NOMO-1 (cell line): ENCODE data around the gene SPRED2.
A peak's percentile ranks its signal among the peaks of the same experiment; 100 is the strongest.

ENCODE experiments used
- DNase-seq, 2 experiments: peaks; one replicate each; lab custom pipeline; 2025; ENCODE audit not compliant: unreplicated experiment in 2 of 2; lab: John Stamatoyannopoulos, UW

SPRED2 gene

DNA sequence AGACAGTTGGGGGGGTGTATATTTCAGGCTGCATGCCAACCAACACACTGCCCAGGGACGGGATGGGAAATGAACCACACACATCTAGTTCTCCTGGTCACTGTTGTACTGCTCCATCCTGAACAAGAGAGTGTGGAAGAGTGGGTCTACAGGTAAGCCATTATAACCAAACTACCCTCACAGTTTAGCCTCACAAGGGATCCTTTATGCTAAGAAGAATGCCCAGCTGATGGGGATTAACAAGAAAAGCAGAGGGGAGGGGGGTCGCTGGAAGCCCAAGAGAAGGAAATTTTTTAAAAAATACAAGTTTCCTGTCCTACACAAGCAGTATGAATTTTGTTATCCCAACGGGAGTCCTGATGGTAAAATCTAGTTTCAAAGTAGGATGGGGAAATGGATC is 16.1 kb downstream of the SPRED2 start:
- no peak for DNase-seq

DNA sequence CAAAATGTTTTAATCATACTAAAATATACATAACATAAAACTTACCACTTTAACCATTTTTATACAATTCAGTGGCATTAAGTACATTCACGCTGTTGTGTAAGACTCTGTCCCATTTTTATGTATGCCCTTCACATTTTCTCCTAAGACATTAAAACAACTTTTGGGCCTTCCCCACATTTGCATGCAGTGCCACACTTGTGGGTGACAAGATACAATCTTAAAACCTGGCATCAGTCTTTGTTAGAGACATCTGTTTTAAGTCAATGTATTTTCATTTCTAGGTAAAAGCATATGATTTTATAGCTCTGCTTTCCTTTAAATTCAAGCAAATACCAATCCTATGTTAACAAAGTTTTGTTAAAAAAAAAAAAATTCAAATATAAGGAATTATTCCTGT is 17.3 kb downstream of the SPRED2 start:
- no peak for DNase-seq

DNA sequence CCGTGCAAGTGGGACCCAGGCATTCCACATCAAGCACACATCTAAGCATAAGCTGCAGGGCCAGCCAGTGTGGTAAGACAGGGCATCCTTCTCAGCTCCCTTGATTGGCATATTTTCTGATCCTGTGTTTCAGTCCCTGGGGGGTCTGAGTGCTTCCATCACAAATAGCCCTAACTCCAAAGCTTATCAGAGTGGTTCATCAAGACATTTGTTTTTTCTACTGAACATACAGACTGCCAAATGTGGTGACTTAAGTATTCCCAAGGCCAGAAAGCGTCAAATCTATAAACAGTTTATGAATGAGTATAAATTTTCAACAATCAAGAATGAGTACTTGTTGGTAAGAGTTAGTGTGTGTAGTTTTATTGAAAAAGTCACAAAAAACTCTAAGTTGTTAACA is 18.8 kb downstream of the SPRED2 start:
- DNase-seq: no peak

DNA sequence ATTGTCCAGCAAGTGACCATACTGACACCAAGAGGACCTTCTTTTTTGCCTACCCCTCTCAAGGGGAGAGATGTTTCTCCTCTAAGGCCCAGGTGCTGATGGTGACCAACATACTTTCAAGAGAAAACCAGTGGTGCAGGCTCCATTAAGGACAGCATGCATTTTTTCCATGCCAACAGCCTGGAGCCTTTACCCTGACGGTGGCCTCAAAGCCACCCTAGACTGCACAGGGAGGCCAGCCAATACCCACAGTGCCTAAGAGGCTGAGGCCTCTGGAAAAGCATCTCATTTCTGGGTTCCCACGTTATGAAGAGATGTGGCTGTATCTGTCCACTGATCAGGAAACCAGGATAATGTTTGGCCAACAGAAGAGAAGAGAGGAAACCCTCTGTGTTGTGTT is 19.3 kb downstream of the SPRED2 start:
- no peak for DNase-seq

DNA sequence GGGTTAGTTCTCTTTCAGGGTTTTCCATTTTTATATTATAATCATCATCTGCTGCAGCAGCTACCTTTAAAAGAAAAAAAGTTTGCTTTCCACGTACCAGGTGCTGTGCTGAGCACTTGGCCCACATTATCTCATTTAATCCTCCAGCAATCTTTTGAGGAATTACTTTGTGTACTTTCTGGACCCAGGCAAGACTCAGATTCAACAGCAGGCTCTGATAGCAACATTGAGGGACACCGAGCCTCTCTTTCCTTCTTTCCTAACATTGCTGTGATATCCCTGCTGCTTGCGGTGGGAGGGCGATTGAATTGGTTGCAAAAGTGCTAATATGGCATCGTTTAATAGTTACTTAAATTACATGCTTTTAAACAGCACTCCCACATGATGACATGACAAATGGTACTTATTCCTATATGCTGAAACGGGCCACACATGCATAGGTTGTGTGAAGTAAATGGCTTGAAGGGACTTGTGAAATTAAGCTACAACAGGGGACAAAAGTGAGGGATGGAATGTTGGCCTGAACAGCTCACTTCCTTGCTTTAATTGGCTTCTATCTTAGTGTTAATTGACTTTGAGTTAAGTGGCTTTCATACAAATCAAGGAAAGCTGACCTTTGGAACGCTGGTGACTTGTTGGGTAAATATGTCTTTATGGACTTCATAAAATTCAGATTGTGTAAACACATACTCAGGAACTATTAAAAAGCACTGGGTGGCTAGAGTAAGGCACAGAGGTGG is 21.2 kb downstream of the SPRED2 start:
- DNase-seq: no peak

DNA sequence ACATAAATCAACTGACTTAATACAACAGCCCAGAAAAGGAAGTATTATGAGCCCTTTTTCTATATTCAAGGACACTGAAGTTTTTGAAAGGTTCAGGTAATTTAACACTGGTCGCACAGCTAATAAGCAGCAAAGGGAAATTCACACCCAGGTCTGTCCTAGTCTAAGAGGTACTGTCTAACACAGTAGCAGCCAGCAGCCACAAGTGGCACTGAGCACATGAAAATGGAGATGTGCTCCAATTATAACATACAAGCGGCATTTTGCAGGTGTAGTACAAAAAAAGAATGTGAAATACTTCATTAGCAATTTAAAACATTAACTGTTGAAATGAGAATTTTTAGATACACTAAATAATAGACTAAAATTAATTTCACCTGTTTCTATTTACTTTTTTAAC is 23.4 kb downstream of the SPRED2 start:
- no peak for DNase-seq

DNA sequence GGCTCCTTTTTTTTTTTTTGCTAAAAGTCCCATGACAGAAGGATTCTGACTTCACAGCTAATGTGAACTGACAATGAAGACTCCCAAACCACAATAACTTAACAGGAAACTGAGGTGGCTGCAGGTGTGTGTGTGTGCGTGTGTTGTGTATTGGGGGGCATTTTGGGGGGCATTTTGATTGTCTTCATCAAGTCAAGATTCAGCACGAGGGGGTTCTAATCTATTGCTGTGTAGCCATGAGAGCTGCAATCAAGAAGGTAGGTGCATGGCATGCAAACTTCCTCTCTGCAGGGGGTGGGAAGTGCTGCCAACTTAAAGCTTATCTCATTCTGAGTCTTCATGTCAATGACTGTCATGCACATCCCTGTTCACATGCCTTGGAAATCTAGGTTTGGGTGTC is 25.2 kb downstream of the SPRED2 start:
- DNase-seq: no peak

DNA sequence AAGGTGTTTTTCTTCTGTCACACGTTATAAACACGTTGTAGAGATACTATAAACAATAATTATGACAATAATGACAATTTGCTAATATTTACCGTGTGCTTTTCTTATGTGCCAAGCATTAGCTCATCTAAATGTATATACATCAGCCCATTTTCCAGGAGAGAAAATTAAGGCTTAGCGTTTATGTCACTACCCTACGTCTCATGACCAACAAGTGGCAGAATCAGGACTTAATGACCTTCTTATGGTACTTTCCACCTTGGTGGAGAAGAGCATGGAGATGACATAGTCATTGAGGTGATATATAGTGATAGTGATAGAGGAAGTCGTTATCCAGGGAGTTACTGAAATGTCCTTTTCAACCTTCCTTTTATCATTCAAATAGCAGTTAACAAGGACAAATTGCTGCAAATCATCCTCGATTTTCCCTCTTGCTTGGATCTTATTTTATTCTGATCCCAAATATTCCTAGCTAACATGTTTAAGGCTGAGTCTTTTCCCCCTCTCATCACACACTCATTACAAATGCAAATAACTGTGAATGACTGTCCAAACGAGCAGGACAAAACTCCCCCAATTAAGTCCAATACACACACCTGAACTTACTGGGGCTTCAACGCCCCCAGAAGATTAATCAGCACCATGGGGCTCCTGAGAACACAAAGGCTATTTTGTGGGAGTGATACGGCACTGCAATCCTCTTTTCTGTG is 27.3 kb downstream of the SPRED2 start:
- DNase-seq: peak in 1 of 2 experiments; percentile 16

DNA sequence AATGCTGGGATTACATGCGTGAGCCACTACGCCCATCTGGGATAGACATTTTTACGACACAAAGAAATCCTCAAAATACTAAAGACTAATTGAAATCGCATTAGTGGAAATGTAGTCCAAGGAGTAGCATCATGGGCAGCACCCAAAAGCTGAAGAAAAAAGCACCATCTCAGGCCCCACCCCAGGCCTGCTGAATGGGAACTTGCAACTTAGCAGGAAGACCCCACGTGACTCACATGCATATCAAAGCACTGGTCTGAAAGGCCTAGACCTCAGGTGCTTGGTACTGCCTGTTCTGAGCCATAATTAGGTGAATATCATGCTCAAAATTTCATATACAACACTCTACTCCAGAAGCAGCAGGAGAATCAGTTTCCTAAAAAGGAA is 28.9 kb downstream of the SPRED2 start:
- DNase-seq: no peak

DNA sequence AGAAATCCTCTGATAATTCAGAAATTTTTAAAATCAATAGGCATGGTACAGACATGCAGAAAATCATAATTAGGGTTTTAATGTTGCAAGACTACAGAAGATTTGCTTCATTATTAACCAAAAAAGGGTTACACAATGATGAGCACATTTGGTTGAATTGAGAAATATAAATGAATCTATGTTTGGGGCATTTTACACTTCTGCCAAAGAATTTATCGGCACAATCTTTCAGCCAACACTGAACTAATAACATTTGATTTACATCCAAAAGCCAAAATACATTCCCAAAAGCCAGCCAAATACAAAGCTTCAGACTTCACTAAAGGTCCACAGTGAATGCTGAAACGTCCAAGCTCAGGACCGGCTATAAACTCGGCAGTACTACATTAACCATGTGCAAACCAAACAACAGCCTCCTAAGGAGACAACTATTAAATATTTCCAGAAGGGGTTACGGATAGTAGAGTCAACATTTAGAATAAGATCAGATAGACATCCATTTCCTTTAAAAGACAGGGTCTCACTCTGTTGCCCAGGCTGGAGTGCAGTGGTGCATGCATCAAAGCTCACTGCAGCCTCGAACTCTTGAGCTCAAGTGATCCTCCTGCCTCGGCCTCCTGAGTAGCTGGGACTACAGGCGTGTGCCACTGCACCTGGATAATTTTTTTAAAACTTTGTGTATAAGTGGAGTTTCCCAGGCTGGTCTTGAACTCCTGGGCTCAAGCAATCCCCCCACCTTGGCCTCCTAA is 29.4 kb downstream of the SPRED2 start:
- peak in 1 of 2 experiments; percentile 51 for DNase-seq

DNA sequence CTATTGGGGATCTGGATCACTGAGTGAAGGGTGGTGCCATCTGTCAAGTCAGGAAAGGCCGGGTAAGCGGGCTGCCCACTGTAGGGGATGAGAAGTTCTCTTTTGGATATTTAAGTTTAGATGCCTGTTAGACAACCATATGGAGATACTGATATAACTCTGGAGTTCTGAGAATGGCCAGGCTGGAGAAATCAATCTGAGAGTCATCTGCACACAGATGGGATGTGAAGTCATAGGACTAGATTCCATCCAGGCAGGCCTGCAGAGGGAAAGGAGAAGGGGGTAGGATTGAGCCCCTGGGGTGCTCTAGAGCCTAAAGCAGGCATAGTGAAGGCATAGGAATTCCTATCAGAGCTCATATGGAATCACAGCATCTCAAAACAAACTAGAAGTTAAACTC is 30.1 kb downstream of the SPRED2 start:
- DNase-seq: no peak

DNA sequence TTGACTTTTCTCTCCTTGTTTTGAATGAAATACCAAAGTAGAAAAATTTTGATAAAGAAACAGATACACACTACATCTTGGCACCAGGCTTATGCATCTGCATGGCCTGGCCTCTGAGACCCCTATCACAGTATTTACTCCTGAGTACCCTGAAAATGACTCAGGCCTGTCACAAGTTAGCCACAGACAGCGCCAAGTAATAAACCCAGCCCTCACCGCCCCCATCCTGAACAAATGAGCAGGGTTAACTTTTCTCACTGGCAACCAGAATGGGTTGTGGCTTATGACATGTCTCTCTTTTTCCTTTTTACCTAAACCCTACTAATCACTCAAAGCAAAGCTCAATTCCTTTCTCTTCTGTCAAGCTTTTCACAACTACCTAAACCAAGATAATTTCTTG is 35.3 kb downstream of the SPRED2 start:
- no peak for DNase-seq

DNA sequence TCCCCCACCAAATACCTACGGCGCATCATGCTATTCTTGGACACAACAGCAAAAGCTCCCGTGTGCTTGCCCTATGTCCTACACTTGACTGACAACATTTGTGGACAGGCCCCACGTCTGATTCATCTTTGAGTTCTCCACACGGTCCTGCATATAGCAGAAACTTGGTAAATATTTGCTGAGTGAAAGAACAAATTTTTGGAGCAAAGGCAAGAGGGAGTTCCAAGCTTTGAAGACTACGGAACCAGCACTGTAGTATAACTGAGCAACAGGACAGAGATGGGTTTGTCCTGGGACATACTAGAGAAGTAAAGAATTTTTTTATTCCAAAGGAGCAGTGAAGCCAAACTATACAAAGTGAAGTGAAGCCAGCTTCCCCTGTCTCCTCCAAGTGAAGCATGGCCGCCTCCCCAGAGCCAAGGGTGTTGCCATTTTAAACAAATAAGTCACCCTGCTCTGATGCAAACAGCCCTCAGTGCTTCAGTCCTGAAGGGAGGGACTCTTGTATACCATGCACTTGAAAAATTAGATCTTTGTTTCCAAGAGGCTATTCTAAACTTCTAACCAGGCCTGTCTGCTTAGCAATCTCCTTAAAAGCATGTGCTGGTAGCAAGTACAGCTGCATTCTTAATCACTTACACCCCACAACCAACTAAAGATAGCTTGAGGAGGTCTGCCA is 35.9 kb downstream of the SPRED2 start:
- DNase-seq: no peak

DNA sequence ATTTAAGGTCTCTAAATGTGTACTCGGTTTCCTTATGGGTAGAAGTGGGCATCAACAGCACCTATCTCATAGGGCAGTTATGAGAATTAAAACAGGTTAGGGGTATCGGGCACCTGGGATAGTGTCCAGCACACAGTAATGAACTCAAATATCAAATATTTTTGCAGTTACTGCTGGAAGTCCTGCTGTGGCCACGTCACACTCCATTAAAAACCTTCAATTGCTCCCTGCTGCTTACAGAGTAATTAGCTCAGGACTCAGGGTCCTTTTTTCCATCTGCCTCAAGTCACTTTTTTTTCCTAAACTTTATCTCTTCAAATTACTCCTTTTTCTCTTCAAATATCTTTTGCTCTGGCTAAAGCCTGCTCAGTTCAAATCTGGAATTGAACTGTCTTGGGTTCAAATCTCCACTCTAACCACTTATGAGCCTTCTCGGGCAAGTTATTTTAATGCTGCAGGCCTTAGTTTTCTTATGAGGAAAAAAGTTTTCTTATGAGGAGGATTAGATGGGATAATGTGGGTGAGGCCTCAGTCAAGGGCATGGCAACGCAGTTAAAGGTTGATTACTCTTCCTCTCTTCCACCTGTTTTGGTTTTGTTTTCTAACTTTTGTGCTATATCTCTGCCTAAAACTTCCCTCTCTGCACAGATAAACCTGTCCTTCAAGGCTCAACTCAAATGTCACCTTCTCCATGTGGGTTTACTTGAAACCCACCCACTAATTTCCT is 36.6 kb downstream of the SPRED2 start:
- DNase-seq: no peak

DNA sequence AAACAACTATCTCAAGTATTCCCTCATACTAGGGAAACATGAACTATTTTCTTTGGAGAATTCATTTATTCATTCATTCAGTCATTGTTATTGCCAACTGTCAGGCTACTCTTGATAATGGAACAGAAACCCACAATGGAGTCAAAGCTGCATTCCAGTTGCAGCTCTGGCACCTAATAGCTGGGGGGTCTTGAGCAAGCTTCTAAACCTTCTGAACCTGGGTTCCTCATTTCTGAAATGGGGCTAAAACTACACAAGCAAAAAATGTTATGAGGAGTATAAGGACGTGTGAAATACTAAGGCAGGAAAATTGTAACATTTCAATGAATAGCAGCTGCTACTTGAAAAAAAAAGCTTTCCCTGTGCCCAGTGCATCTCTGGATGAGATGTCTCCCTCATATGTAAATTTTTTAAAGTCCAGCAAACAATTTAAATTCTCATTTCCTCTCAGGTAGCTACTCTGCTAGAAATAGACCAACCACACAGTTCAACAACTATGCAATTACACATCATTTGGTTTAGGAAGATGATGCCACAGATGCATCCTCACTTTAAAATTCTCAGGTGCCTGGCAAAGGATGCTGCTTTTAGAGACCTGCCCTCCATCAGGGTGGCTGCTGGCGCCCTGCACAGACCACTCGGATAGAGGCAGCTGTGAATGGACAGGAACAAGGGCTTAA is 38.5 kb downstream of the SPRED2 start:
- peak in 1 of 2 experiments; percentile 53 for DNase-seq

DNA sequence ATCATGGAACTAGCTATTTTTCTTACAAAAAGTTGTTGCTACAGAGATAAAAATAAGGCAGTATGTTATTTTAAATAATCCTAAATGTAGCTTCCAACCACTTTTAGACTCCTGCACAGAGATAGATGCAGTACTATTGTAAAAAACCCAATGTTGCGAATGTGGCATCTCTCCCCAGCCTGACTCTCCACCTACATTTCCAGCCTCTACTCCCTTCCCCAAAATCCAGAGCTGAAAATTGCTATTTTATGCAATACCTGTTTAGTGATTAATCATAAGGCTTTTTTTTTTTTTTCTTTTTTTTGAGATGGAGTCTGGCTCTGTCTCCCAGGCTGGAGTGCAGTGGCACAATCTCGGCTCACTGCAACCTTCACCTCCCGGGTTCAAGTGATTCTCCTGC is 39.4 kb downstream of the SPRED2 start:
- no peak for DNase-seq

DNA sequence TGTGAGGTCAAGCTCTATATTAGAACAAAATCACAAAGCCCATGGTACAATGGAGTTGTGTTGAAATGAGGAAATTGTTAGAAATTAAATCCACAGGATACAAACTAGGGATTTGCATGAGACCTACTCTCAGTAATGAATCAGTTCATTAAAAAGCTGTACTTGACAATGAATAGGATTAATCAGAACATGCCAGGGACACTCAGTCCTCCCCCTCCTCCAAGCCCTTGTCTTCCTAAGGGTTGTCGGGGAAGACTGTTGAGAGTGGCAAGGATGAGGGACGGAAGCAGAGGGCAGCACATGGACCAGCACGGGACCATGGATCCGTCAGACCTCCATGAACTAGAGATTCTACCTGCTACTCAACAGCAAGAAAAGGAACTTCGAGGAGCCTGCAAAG is 39.8 kb downstream of the SPRED2 start:
- no peak for DNase-seq

DNA sequence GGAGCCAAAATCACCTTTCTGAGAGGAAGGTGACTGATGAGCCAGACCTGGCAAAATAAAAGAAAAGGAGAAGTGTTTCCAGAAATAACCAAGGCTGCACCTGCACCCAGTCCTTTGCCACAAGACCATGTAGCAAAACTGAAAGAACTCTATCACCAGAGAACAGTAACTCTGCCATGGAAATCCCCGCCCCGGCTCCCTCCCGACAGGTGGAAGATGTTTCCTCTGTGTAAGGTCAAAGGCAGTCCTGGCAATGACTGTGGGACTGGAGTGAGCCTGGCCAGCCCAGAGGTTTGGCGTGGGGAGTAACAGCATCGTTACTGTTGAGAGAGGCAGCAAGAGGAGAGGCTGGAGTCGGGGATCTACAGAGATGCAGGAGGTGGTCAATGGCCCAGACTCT is 42.3 kb downstream of the SPRED2 start:
- DNase-seq: no peak

DNA sequence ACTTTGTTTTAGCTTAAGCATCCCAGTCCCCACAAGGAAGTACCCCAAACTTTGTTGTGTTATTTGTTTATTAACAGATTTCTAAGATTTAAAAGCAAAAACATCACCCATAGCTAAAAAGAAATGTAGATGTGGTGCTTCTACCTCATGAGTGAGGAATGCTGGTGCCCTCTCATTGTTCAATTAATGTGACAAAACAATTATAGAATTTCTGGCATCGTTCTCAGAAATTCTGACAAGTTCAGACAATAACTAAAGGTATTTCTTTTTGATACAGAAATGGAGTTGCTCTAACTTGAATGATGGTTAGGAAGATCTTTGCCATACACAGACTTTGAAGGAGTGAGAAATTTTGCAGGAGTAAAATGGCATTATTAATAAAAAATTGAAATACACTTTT is 42.9 kb downstream of the SPRED2 start:
- DNase-seq: no peak
